Measurements from ENCODE around the gene SSTR4.

- TF ChIP-seq, protein P1, sequence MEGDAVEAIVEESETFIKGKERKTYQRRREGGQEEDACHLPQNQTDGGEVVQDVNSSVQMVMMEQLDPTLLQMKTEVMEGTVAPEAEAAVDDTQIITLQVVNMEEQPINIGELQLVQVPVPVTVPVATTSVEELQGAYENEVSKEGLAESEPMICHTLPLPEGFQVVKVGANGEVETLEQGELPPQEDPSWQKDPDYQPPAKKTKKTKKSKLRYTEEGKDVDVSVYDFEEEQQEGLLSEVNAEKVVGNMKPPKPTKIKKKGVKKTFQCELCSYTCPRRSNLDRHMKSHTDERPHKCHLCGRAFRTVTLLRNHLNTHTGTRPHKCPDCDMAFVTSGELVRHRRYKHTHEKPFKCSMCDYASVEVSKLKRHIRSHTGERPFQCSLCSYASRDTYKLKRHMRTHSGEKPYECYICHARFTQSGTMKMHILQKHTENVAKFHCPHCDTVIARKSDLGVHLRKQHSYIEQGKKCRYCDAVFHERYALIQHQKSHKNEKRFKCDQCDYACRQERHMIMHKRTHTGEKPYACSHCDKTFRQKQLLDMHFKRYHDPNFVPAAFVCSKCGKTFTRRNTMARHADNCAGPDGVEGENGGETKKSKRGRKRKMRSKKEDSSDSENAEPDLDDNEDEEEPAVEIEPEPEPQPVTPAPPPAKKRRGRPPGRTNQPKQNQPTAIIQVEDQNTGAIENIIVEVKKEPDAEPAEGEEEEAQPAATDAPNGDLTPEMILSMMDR (IDR thresholded peaks at IDR 0.05): no peak
- no peak for TF ChIP-seq POLR2A (IDR thresholded peaks at IDR 0.05)
Observed at GRCh38 chr20:23003077-23003635, 32.0 kb upstream of the SSTR4 start.

Data from Peyer's patch (tissue), 4 donors.